GM12878 (cell line): ENCODE data around the gene SIVA1. TPM values are rescaled to one million over a fixed set of nuclear protein-coding genes. Genes with fewer than 3 reads are reported as not detected.

Experiments
- ATAC-seq: fragments of 200-7000 bp; cut with Tn5 transposase; 3 replicates; pipeline ENCODE4 v1.9.1; 2020; ENCODE audit warnings: mild to moderate bottlenecking, moderate library complexity
- BruUV-seq: library from RNA; stranded (reverse); fragments of 400-500 nt; replicated peaks from 2 replicates; lab custom pipeline; 2021; lab: Mats Ljungman, UMichigan
- CTCF ChIA-PET: fragments of 300-600 bp; sonication (Branson Sonifier 250); formaldehyde crosslinking; extraction: SDS; loops from one replicate; lab custom pipeline; 2021; ENCODE audit warnings: inconsistent platforms; lab: Yijun Ruan, JAX
- POLR2A ChIA-PET: fragments of 350-600 bp; formaldehyde crosslinking; extraction: SDS; loops from one replicate; lab custom pipeline; 2021; ENCODE audit warnings: inconsistent platforms; lab: Charles Lee
- RAD21 ChIA-PET: fragments of 300-600 bp; sonication (Branson Sonifier 250); formaldehyde crosslinking; loops from one replicate; lab custom pipeline; 2023; ENCODE audit warnings: antibody characterized with exemption; ENCODE audit not compliant: unreplicated experiment; lab: Charles Lee
- SMC1A ChIA-PET: fragments of 300-600 bp; sonication (Branson Sonifier 250); formaldehyde crosslinking; loops from one replicate; lab custom pipeline; 2023; ENCODE audit not compliant: unreplicated experiment, uncharacterized antibody; lab: Charles Lee
- DNase-seq: peaks from one replicate; pipeline ENCODE4 v3.0.0-alpha.2; 2011; ENCODE audit warnings: low read depth, low spot score
- FAIRE-seq: peaks from 3 replicates; lab custom pipeline; 2011; peaks lifted over from hg19 to GRCh38; lab: Jason Lieb, UNC
- H2AFZ ChIP-seq: 2 replicates; pipeline ENCODE4 v1.6.0; 2011; ENCODE audit warnings: low read depth, low read length, control low read depth; ENCODE audit not compliant: control insufficient read depth
- H3K27ac ChIP-seq: 2 replicates; pipeline ENCODE4 v1.5.1; 2011; ENCODE audit warnings: control low read depth; ENCODE audit not compliant: control insufficient read depth, insufficient read depth
- H3K27me3 ChIP-seq, 2 experiments: replicated peaks in 1 of 2; 2 replicates each; pipeline versions ENCODE4 v1.6.0 to v1.6.1; 2011; ENCODE audit warnings: low read length in 1 of 2; ENCODE audit not compliant: control insufficient read depth in 2 of 2, insufficient read depth in 2 of 2
- H3K36me3 ChIP-seq, 2 experiments: 2 replicates each; pipeline ENCODE4 v1.5.1; 2011; ENCODE audit warnings: low read length in 1 of 2; ENCODE audit not compliant: control insufficient read depth in 2 of 2, insufficient read depth in 2 of 2
- H3K4me1 ChIP-seq: 2 replicates; pipeline ENCODE4 v1.6.1; 2011; ENCODE audit warnings: mild to moderate bottlenecking, low read length, moderate library complexity, mixed read lengths; ENCODE audit not compliant: control insufficient read depth, insufficient read depth
- H3K4me2 ChIP-seq: 2 replicates; pipeline ENCODE4 v1.6.0; 2011; ENCODE audit warnings: control low read depth; ENCODE audit not compliant: control insufficient read depth, insufficient read depth
- H3K4me3 ChIP-seq: fragments of 200-600 bp; sonication (generic); 2 replicates; pipeline ENCODE4 v1.5.1; 2016
- H3K79me2 ChIP-seq: 2 replicates; pipeline ENCODE4 v1.6.0; 2011; ENCODE audit warnings: low read length; ENCODE audit not compliant: control insufficient read depth, insufficient read depth
- H3K9ac ChIP-seq: 2 replicates; pipeline ENCODE4 v1.8.0; 2011; ENCODE audit warnings: low read length, control low read depth, mixed read lengths; ENCODE audit not compliant: control insufficient read depth, insufficient read depth
- H3K9me3 ChIP-seq: replicated peaks from 3 replicates; pipeline ENCODE4 v1.5.1; 2011; ENCODE audit warnings: mild to moderate bottlenecking, low read length; ENCODE audit not compliant: control insufficient read depth, insufficient read depth
- H4K20me1 ChIP-seq: 2 replicates; pipeline ENCODE4 v1.6.0; 2011; ENCODE audit not compliant: control insufficient read depth, insufficient read depth
- CBX5 ChIP-seq: sonication (generic); IDR thresholded peaks from 2 replicates; pipeline ENCODE4 v1.6.1; 2016; ENCODE audit warnings: low read depth, moderate library complexity, mild to moderate bottlenecking, inconsistent platforms
- CHD4 ChIP-seq: fragments of 200-600 bp; sonication (generic); IDR thresholded peaks from 2 replicates; pipeline ENCODE4 v1.6.1; 2016; ENCODE audit warnings: mild to moderate bottlenecking
- EZH2 ChIP-seq: IDR thresholded peaks from 2 replicates; pipeline ENCODE4 v1.6.1; 2012; ENCODE audit warnings: low read depth, mild to moderate bottlenecking, control low read depth, inconsistent platforms, low read length, borderline replicate concordance; ENCODE audit not compliant: control insufficient read depth
- FOS ChIP-seq: IDR thresholded peaks from 3 replicates; pipeline ENCODE4 v1.6.1; 2011; ENCODE audit warnings: borderline replicate concordance; ENCODE audit not compliant: insufficient read length; ENCODE audit errors: extremely low read depth
- HDAC6 ChIP-seq: fragments of 200-600 bp; sonication (generic); IDR thresholded peaks from one replicate; pipeline ENCODE4 v1.8.0; 2017; ENCODE audit warnings: antibody characterized with exemption; ENCODE audit not compliant: unreplicated experiment
- HDGF ChIP-seq: fragments of 450-650 bp; IDR thresholded peaks from 2 replicates; pipeline ENCODE4 v1.6.1; 2016; ENCODE audit warnings: antibody characterized with exemption
- IKZF1 ChIP-seq: fragments of 450-650 bp; conservative IDR thresholded peaks from 2 replicates; pipeline ENCODE4 v1.6.1; 2017; ENCODE audit warnings: antibody characterized with exemption, mild to moderate bottlenecking
- JUND ChIP-seq: IDR thresholded peaks from 2 replicates; pipeline ENCODE4 v1.6.1; 2012; ENCODE audit warnings: low read depth, mild to moderate bottlenecking, low read length, improper control_type of control experiment, moderate library complexity
- MTA3 ChIP-seq: IDR thresholded peaks from 2 replicates; pipeline ENCODE4 v1.6.1; 2012; ENCODE audit warnings: low read length, inconsistent platforms, borderline replicate concordance
- NFIC ChIP-seq: IDR thresholded peaks from 2 replicates; pipeline ENCODE4 v1.6.1; 2012; ENCODE audit warnings: low read depth, mild to moderate bottlenecking, inconsistent platforms, low read length, moderate library complexity
- RAD51 ChIP-seq: fragments of 450-650 bp; IDR thresholded peaks from 2 replicates; pipeline ENCODE4 v1.6.1; 2016; ENCODE audit warnings: moderate library complexity, mild to moderate bottlenecking, inconsistent platforms
- RBBP5 ChIP-seq: fragments of 200-600 bp; sonication (generic); conservative IDR thresholded peaks from 2 replicates; pipeline ENCODE4 v1.6.1; 2016
- RFX5 ChIP-seq: IDR thresholded peaks from 2 replicates; pipeline ENCODE4 v1.6.1; 2011; ENCODE audit warnings: low read depth, low read length, improper control_type of control experiment
- SMARCA5 ChIP-seq: fragments of 450-650 bp; IDR thresholded peaks from 2 replicates; pipeline ENCODE4 v1.6.1; 2017; ENCODE audit warnings: mild to moderate bottlenecking
- SMC3 ChIP-seq: IDR thresholded peaks from 2 replicates; pipeline ENCODE4 v1.6.1; 2011; ENCODE audit warnings: low read length, improper control_type of control experiment, borderline replicate concordance
- ZNF24 ChIP-seq: fragments of 450-650 bp; IDR thresholded peaks from 2 replicates; pipeline ENCODE4 v1.6.1; 2017; ENCODE audit warnings: antibody characterized with exemption, mild to moderate bottlenecking
- WGBS: methylation state at CpG from one replicate; pipeline ENCODE4 v1.1.6; 2016; ENCODE audit warnings: low lambda C conversion rate; ENCODE audit not compliant: insufficient replicate concordance, insufficient coverage; ENCODE audit errors: missing lambda C conversion rate; 5-methylcytosine and 5-hydroxymethylcytosine counted together
- in situ Hi-C: fragments of 300-500 bp; cut with MboI; formaldehyde crosslinking; loops from 9 replicates; pipeline ENCODE4 v1.14.3; 2018; ENCODE audit warnings: mixed read lengths
- intact Hi-C: fragments of 100-400 bp; cut with micrococcal nuclease; formaldehyde crosslinking; loops from one replicate; pipeline ENCODE4 v1.14.2; 2022; ENCODE audit not compliant: unreplicated experiment
- polyA plus RNA-seq, 11 experiments: library from polyadenylated mRNA; depleted of rRNA in 4 of 11; unstranded in 6 of 11; stranded (reverse) in 5 of 11; fragments of >200 nt; fragmentation: Nextera tagmentation in 4 of 11; fragmentation: Illumina TruSeq in 1 of 11; extraction: Ambion mirVana in 4 of 11; extraction: Trizol in 1 of 11; gene quantifications; 1 replicate in 1 of 11; 2 replicates in 10 of 11; pipeline versions ENCODE4 v1.2.1 to v1.2.3, GENCODE V29; 2011 to 2016; ENCODE audit warnings: inconsistent platforms in 2 of 11, missing spikeins in 2 of 11, low read depth in 1 of 11
- total RNA-seq, 4 experiments: library from RNA; depleted of rRNA in 3 of 4; stranded (reverse); fragments of >200 nt in 3 of 4; fragmentation: Illumina TruSeq in 1 of 4; extraction: Trizol in 1 of 4; gene quantifications; 2 replicates each; pipeline versions ENCODE4 v1.2.1 to v1.2.3, GENCODE V29; 2013 to 2021
- TF ChIP-seq, protein P1 (sequence below): fragments of 150-350 bp; IDR thresholded peaks from 2 replicates; pipeline ENCODE4 v1.6.1; 2014; ENCODE audit warnings: mild to moderate bottlenecking, low read depth, low read length
- TF ChIP-seq, protein P2 (sequence below): fragments of 450-650 bp; formaldehyde crosslinking; IDR thresholded peaks from 2 replicates; pipeline ENCODE4 v1.4.0; 2022; ENCODE audit warnings: mild to moderate bottlenecking, moderate library complexity
- TF ChIP-seq, protein P3 (sequence below): IDR thresholded peaks from 2 replicates; pipeline ENCODE4 v1.6.1; 2011; ENCODE audit warnings: mild to moderate bottlenecking, low read depth, low read length, moderate library complexity; ENCODE audit not compliant: insufficient replicate concordance
- TF ChIP-seq, protein P4 (sequence below): IDR thresholded peaks from 2 replicates; pipeline ENCODE4 v1.6.1; 2011; ENCODE audit warnings: low read depth, mild to moderate bottlenecking, low read length, moderate library complexity, borderline replicate concordance; ENCODE audit errors: extremely low read depth

Gene SIVA1
- total and polyA plus RNA-seq, 10 of the 15 experiments (the other 5 are each of a cell fraction or from before 2014, with no cell fraction given): 4.6 to 282 (median 106) TPM

DNA sequence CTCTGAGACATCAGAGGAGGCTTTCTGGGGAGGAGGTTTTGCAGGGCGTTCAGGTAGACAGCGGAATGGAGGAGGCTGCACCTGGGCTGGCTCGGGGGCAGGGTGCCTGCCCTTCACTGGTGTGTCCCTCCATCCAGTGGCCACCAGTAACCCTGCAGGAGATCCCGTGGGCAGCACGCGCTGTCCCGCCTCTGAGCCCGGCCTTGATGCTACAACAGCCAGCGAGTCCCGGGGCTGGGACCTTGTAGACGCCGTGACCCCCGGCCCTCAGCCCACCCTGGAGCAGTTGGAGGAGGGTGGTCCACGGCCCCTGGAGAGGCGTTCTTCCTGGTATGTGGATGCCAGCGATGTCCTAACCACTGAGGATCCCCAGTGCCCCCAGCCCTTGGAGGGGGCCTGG, 38.9 kb upstream of the SIVA1 start:
- no peak for ATAC-seq
- Histone ChIP-seq H4K20me1 (no peaks in the 10 kb centered on the region), H3K79me2 (no peaks in the 10 kb centered on the region), H3K4me1 (no peaks in the 10 kb centered on the region), H3K9ac (no peak overlapping the region), H3K27me3 (no peaks in the 10 kb centered on the region), H3K27ac (no peak overlapping the region), H3K4me3 (no peak overlapping the region), H2AFZ (no peak overlapping the region), H3K4me2 (no peak overlapping the region), H3K36me3 (no peaks in the 10 kb centered on the region; a peak in 1 of 4 replicates), H3K9me3 (no peaks in the 10 kb centered on the region)
- CTCF ChIA-PET: no interaction called here
- POLR2A ChIA-PET: no interaction called here
- TF ChIP-seq SMARCA5 (no peak), JUND (no peak), RAD51 (no peak), IKZF1 (no peak), SMC3 (no peak), HDGF (no peak), EZH2 (no peak), MTA3 (no peak), HDAC6 (no peak), CBX5 (no peak), RBBP5 (no peak), RFX5 (no peak), CHD4 (no peak), NFIC (no peak), FOS (no peak), ZNF24 (no peak)
- TF ChIP-seq, protein P1, sequence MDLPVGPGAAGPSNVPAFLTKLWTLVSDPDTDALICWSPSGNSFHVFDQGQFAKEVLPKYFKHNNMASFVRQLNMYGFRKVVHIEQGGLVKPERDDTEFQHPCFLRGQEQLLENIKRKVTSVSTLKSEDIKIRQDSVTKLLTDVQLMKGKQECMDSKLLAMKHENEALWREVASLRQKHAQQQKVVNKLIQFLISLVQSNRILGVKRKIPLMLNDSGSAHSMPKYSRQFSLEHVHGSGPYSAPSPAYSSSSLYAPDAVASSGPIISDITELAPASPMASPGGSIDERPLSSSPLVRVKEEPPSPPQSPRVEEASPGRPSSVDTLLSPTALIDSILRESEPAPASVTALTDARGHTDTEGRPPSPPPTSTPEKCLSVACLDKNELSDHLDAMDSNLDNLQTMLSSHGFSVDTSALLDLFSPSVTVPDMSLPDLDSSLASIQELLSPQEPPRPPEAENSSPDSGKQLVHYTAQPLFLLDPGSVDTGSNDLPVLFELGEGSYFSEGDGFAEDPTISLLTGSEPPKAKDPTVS: no peak
- TF ChIP-seq, protein P2, sequence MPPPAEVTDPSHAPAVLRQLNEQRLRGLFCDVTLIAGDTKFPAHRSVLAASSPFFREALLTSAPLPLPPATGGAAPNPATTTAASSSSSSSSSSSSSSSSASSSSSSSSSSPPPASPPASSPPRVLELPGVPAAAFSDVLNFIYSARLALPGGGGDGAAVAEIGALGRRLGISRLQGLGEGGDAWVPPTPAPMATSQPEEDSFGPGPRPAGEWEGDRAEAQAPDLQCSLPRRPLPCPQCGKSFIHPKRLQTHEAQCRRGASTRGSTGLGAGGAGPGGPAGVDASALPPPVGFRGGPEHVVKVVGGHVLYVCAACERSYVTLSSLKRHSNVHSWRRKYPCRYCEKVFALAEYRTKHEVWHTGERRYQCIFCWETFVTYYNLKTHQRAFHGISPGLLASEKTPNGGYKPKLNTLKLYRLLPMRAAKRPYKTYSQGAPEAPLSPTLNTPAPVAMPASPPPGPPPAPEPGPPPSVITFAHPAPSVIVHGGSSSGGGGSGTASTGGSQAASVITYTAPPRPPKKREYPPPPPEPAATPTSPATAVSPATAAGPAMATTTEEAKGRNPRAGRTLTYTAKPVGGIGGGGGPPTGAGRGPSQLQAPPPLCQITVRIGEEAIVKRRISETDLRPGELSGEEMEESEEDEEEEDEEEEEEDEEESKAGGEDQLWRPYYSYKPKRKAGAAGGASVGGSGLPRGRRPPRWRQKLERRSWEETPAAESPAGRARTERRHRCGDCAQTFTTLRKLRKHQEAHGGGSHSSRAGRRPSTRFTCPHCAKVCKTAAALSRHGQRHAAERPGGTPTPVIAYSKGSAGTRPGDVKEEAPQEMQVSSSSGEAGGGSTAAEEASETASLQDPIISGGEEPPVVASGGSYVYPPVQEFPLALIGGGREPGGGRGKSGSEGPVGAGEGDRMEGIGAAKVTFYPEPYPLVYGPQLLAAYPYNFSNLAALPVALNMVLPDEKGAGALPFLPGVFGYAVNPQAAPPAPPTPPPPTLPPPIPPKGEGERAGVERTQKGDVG (CRISPR knock-in tag): no peak
- TF ChIP-seq, protein P3, sequence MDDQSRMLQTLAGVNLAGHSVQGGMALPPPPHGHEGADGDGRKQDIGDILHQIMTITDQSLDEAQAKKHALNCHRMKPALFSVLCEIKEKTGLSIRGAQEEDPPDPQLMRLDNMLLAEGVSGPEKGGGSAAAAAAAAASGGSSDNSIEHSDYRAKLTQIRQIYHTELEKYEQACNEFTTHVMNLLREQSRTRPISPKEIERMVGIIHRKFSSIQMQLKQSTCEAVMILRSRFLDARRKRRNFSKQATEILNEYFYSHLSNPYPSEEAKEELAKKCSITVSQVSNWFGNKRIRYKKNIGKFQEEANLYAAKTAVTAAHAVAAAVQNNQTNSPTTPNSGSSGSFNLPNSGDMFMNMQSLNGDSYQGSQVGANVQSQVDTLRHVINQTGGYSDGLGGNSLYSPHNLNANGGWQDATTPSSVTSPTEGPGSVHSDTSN: no peak
- TF ChIP-seq, protein P4, sequence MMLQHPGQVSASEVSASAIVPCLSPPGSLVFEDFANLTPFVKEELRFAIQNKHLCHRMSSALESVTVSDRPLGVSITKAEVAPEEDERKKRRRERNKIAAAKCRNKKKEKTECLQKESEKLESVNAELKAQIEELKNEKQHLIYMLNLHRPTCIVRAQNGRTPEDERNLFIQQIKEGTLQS: no peak
- BruUV-seq: no TSS peak
- DNase-seq: no peak
- WGBS: 93% methylated on average over 16 of the region's 16 CpGs
- in situ Hi-C loops: no loop called here
- RAD21 ChIA-PET: no interaction called here
- SMC1A ChIA-PET: no interaction called here
- FAIRE-seq: no peak
- intact Hi-C loops: no loop called here
